ENCODE measurements around the gene C9orf43.
"Not testable (repeated sequence)": the region's sequence is repeated elsewhere in the genome, so short reads cannot be mapped to it uniquely, and the experiment has no call there.

Gene C9orf43

GRCh38 chr9:113421726-113422125 is 11.2 kb downstream of the C9orf43 start:
- no peak for DNase-seq

GRCh38 chr9:113425072-113425471 is 14.5 kb downstream of the C9orf43 start:
- DNase-seq: no peak

GRCh38 chr9:113426701-113427100 is 16.2 kb downstream of the C9orf43 start:
- DNase-seq: no peak

- DNase-seq: no peak
Observed at GRCh38 chr9:113427629-113428028, 17.1 kb downstream of the C9orf43 start.

GRCh38 chr9:113428062-113428615 is 17.6 kb downstream of the C9orf43 start:
- DNase-seq: no peak

GRCh38 chr9:113431191-113431590 is 20.6 kb downstream of the C9orf43 start:
- DNase-seq: no peak

- peak; percentile 50 for DNase-seq
Observed at GRCh38 chr9:113436728-113437515, 26.4 kb downstream of the C9orf43 start.

- DNase-seq: not testable (repeated sequence)
Observed at GRCh38 chr9:113437716-113438115, 27.2 kb downstream of the C9orf43 start.

GRCh38 chr9:113444736-113445135 is 34.2 kb downstream of the C9orf43 start:
- DNase-seq: no peak

GRCh38 chr9:113446323-113446740 is 35.8 kb downstream of the C9orf43 start:
- peak; percentile 53 for DNase-seq

- DNase-seq: peak; percentile 28
Observed at GRCh38 chr9:113449376-113449775, 38.8 kb downstream of the C9orf43 start.

- no peak for DNase-seq
Observed at GRCh38 chr9:113452113-113452605, 41.6 kb downstream of the C9orf43 start.

- peak; percentile 85 for DNase-seq
Observed at GRCh38 chr9:113454914-113455761, 44.6 kb downstream of the C9orf43 start.

GRCh38 chr9:113456235-113456634 is 45.7 kb downstream of the C9orf43 start:
- DNase-seq: peak; percentile 53

GRCh38 chr9:113461285-113461684 is 50.7 kb downstream of the C9orf43 start:
- DNase-seq: no peak

- DNase-seq: no peak
Observed at GRCh38 chr9:113461943-113462342, 51.4 kb downstream of the C9orf43 start.

- DNase-seq: no peak
Observed at GRCh38 chr9:113462781-113463286, 52.3 kb downstream of the C9orf43 start.

- no peak for DNase-seq
Observed at GRCh38 chr9:113463418-113464285, 53.1 kb downstream of the C9orf43 start, which contains the start of gene RGS3. TSS of gene RGS3 (plus strand) at chr9:113463727. CDS start at chr9:113463803, 76 bp downstream.

- DNase-seq: no peak
Observed at GRCh38 chr9:113464286-113464660, 53.7 kb downstream of the C9orf43 start.

GRCh38 chr9:113465599-113466140 is 55.1 kb downstream of the C9orf43 start:
- no peak for DNase-seq

- no peak for DNase-seq
Observed at GRCh38 chr9:113467183-113467582, 56.6 kb downstream of the C9orf43 start.
